NT2/D1 (cell line): ENCODE results near the gene KIF13A.

Experiments used
- SUZ12 ChIP-seq: IDR thresholded peaks from 2 replicates; pipeline ENCODE4 v1.6.1; 2011; ENCODE audit not compliant: insufficient read length, insufficient read depth; ENCODE audit errors: extremely low read depth
- ZNF274 ChIP-seq: IDR thresholded peaks from 2 replicates; pipeline ENCODE4 v1.6.1; 2011; ENCODE audit warnings: mild to moderate bottlenecking, low read depth, low read length

DNA sequence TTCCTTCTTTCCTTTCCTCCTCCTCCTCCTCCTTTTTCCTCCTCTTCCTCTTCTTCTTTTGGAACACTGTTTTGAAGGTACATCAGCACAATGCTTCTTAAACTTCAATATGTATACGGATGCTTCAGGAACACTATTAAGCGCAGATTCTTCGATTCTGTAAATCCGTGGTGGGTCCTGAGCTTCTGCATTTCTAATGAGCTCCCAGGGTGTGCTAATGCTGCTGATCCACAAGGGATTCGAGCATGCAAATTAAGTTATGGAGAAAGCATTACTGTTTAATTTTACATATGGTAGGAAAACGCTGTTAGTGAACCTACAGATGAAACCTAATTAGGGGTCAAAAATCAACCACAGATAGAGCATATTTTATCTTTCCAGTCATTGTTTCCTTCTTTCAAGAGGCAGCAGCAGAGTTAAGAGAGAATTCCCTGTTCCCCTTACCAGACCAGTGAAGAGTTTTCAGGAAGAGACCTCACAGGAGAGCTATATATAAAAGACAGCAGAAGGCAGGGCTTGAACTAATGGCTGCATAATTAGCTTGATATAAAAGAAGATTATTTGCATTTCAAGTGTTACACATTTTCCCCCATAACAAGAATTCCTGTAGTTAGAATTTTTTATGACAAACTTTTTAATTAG lies 47.2 kb downstream of the KIF13A start:
- TF ChIP-seq SUZ12 (no peak), ZNF274 (no peak)
